Esophagus squamous epithelium (tissue), 5 donors: ENCODE data around the gene FRMD6. TPM values are rescaled to one million over a fixed set of nuclear protein-coding genes. Genes with fewer than 3 reads are reported as not detected.

Experiments
- DNase-seq: peaks from one replicate; lab custom pipeline; 2025; lab: John Stamatoyannopoulos, UW
- H3K27ac ChIP-seq, 4 donors: fragments of 200-600 bp; sonication (generic); one replicate each; pipeline ENCODE4 v1.5.1; 2016 to 2019; ENCODE audit warnings: mild to moderate bottlenecking in 1 of 4
- H3K27me3 ChIP-seq, 4 donors: fragments of 200-600 bp; sonication (generic); 1 replicate in 3 of 4; 2 replicates in 1 of 4; pipeline versions ENCODE4 v1.5.1 to v1.6.0; 2017 to 2021; ENCODE audit warnings: antibody characterized with exemption in 1 of 4
- H3K36me3 ChIP-seq, 3 donors: fragments of 200-600 bp; sonication (generic); one replicate each; pipeline ENCODE4 v1.5.1; 2016 to 2019
- H3K4me1 ChIP-seq, 3 donors: fragments of 200-600 bp; sonication (generic); one replicate each; pipeline ENCODE4 v1.5.1; 2017 to 2019
- H3K4me3 ChIP-seq, 4 donors: fragments of 200-600 bp; sonication (generic); 1 replicate in 3 of 4; 2 replicates in 1 of 4; pipeline ENCODE4 v1.5.1; 2016 to 2019; ENCODE audit warnings: mild to moderate bottlenecking in 2 of 4, moderate library complexity in 1 of 4
- H3K9me3 ChIP-seq, 3 donors: fragments of 200-600 bp; sonication (generic); one replicate each; pipeline ENCODE4 v1.5.1; 2016 to 2019
- POLR2A ChIP-seq, 4 donors: fragments of 450-650 bp; IDR thresholded peaks; one replicate each; pipeline ENCODE4 v1.6.1; 2017; ENCODE audit warnings: antibody characterized with exemption in 4 of 4, mild to moderate bottlenecking in 4 of 4, moderate library complexity in 3 of 4
- WGBS, 2 donors: methylation state at CpG; one replicate each; pipeline ENCODE4 v1.1.5; 2018; 5-methylcytosine and 5-hydroxymethylcytosine counted together
- intact Hi-C: fragments of 100-400 bp; cut with DNase I; formaldehyde crosslinking; loops from one replicate; pipeline ENCODE4 v1.15.0; 2022
- total RNA-seq, 4 donors: library from RNA; depleted of rRNA; stranded (reverse); fragments of >200 nt; gene quantifications; one replicate each; pipeline ENCODE4 v1.1.0, GENCODE V29; 2016
- TF ChIP-seq, protein P1 (sequence below), 6 experiments: fragments of 450-650 bp in 4 of 6; fragments of 200-600 bp in 2 of 6; sonication (generic) in 2 of 6; IDR thresholded peaks; one replicate each; pipeline ENCODE4 v1.5.1; 2016 to 2019; ENCODE audit warnings: antibody characterized with exemption in 6 of 6, mild to moderate bottlenecking in 4 of 6, moderate library complexity in 4 of 6
- donor health status: DM: yes; HTN: yes; CAD: no.

Gene FRMD6
- total RNA-seq, 4 donors from 2014 or later: 98.1 to 191 (median 110) TPM

DNA sequence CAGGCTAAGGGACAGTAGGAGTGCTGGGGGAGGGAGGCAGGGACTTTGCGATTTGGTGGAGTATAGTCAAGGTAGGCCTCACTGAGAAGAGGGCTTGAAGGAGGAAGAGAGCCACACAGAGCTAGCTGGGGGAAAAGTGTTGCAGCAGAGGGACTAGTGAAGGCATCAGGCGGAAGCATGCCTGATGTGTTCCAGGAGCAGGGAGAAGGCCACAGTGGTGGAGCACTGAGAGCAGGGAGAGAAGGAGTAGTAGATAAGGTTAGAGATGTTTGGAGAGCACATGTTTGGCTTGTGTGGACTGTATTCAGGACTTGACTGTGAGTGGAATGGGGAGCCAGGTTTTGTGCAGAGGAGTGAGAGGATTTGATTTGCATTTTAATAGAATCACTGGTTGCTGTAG lies 9.0 kb downstream of the FRMD6 start:
- Histone ChIP-seq H3K9me3 (no peaks in the 10 kb centered on the region), H3K4me3 (no peak overlapping the region), H3K27me3 (no peaks in the 10 kb centered on the region), H3K36me3 (peaks cover 0 to 29% (median 0%) of the 10 kb centered on the region in 3 donors), H3K4me1 (peaks cover 0 to 57% (median 7%) of the 10 kb centered on the region in 3 donors), H3K27ac (no peak overlapping the region)
- intact Hi-C loops: no loop called here
- DNase-seq: no peak
- no peak for TF ChIP-seq POLR2A (IDR thresholded peaks at IDR 0.05)
- TF ChIP-seq, protein P1, sequence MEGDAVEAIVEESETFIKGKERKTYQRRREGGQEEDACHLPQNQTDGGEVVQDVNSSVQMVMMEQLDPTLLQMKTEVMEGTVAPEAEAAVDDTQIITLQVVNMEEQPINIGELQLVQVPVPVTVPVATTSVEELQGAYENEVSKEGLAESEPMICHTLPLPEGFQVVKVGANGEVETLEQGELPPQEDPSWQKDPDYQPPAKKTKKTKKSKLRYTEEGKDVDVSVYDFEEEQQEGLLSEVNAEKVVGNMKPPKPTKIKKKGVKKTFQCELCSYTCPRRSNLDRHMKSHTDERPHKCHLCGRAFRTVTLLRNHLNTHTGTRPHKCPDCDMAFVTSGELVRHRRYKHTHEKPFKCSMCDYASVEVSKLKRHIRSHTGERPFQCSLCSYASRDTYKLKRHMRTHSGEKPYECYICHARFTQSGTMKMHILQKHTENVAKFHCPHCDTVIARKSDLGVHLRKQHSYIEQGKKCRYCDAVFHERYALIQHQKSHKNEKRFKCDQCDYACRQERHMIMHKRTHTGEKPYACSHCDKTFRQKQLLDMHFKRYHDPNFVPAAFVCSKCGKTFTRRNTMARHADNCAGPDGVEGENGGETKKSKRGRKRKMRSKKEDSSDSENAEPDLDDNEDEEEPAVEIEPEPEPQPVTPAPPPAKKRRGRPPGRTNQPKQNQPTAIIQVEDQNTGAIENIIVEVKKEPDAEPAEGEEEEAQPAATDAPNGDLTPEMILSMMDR (IDR thresholded peaks at IDR 0.05): no peak
- WGBS, 2 donors: 91 to 96% methylated on average over 2 of the region's 2 CpGs

- Histone ChIP-seq H3K27ac (no peak overlapping the region), H3K36me3 (peaks cover 0 to 24% (median 0%) of the 10 kb centered on the region in 3 donors), H3K27me3 (no peaks in the 10 kb centered on the region), H3K4me3 (no peak overlapping the region), H3K4me1 (peaks cover 0 to 49% (median 7%) of the 10 kb centered on the region in 3 donors), H3K9me3 (no peaks in the 10 kb centered on the region)
- DNase-seq: no peak
- TF ChIP-seq POLR2A (IDR thresholded peaks at IDR 0.05): no peak
- TF ChIP-seq, protein P1 (IDR thresholded peaks at IDR 0.05): no peak
- intact Hi-C loops: no loop called here
Measured at GRCh38 chr14:51661504-51661903, 9.8 kb downstream of the FRMD6 start.

DNA sequence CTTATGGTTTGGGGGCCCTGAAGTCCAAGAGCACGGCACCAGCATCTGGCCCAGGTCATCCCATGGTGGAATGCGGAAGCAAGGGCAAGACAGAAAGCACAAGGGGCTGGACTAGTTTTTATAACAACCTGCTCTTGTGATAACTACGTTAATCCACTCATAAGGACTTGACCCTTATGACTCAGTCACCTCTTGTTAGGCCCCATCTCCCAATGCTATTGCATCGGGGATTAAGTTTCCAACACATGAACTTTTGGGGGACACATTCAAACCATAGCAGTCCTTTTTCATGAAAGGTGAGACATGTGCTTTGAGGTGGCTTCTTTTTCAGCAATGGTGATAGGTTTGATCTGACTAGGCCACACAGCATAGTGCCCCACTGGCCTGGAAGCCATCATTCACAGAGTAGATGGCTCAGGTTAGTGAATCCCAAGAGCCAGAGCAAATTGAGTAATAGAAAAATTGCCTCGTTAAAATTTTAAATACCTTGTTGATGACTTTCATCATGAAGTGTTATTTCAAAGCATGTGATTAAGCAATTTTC lies 12.1 kb downstream of the FRMD6 start:
- 79 to 89% methylated on average over 5 of the region's 5 CpGs for WGBS, 2 donors
- DNase-seq: no peak
- H3K4me3 ChIP-seq: no peak overlapping the region
- H3K4me1 ChIP-seq: peaks cover 0 to 37% (median 0%) of the 10 kb centered on the region in 3 donors
- intact Hi-C loops: no loop called here
- no peak for TF ChIP-seq POLR2A (IDR thresholded peaks at IDR 0.05)
- no peaks in the 10 kb centered on the region for H3K9me3 ChIP-seq
- H3K36me3 ChIP-seq: peaks cover 0 to 17% (median 0%) of the 10 kb centered on the region in 3 donors
- H3K27ac ChIP-seq: no peak overlapping the region
- no peaks in the 10 kb centered on the region for H3K27me3 ChIP-seq

DNA sequence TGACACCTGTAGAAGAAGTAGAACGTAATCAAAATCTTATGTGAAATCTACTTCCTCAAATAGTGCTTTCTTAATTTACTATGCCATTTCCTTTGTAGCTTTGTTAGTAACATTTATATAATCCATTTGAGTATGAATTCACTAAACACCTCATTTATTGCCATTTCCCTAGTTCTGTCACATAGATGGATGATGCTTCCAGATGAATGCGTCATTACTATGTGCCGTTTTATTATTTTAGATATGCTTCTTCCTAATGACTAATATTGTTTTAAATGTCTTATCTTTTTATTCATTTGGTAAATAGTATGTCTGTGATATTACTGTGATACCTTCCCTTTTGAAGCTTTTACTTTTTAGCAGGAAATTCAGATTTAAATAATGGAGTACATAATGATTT lies 14.4 kb downstream of the FRMD6 start:
- no peak overlapping the region for H3K4me3 ChIP-seq
- H3K36me3 ChIP-seq: peaks cover 0 to 17% (median 0%) of the 10 kb centered on the region in 3 donors
- 54 to 70% methylated on average over 3 of the region's 3 CpGs for WGBS, 2 donors
- peaks cover 0 to 17% (median 0%) of the 10 kb centered on the region in 3 donors for H3K4me1 ChIP-seq
- no peaks in the 10 kb centered on the region for H3K27me3 ChIP-seq
- no peaks in the 10 kb centered on the region for H3K9me3 ChIP-seq
- H3K27ac ChIP-seq: no peak overlapping the region
- intact Hi-C loops: no loop called here
- no peak for DNase-seq
- TF ChIP-seq, protein P1 (IDR thresholded peaks at IDR 0.05): no peak
- no peak for TF ChIP-seq POLR2A (IDR thresholded peaks at IDR 0.05)

DNA sequence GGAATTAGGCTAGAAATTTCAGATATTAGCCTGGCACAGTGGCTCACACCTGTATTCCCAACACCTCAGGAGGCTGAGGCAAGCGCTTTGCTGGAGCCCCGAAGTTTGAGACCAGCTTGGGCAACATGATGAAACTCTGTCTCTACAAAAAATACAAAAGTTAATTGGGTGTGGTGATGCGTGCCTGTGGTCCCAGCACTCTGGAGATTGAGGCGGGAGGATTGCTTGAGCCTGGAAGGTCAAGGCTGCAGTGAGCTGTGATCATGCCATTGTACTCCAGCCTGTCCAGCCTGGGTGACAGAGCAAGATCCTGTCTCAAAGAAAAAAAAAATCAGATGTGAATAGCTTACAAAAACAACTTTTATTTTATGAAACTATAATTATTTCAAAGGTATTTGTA lies 15.1 kb downstream of the FRMD6 start:
- Histone ChIP-seq H3K4me3 (no peak overlapping the region), H3K27ac (no peak overlapping the region), H3K27me3 (no peaks in the 10 kb centered on the region), H3K4me1 (peaks cover 0 to 14% (median 0%) of the 10 kb centered on the region in 3 donors), H3K36me3 (peaks cover 0 to 18% (median 0%) of the 10 kb centered on the region in 3 donors), H3K9me3 (no peaks in the 10 kb centered on the region)
- intact Hi-C loops: no loop called here
- no peak for TF ChIP-seq POLR2A (IDR thresholded peaks at IDR 0.05)
- TF ChIP-seq, protein P1 (IDR thresholded peaks at IDR 0.05): no peak
- no peak for DNase-seq
- WGBS, 2 donors: 84 to 90% methylated on average over 4 of the region's 4 CpGs
